Activated CD8-positive, alpha-beta memory T cell treated with anti-CD3 and anti-CD28 coated beads, Interleukin-2, amount 50 U/mL, for 1 hour (primary cell): ENCODE data around the gene P4HA2.

Source experiments
- DNase-seq: peaks from one replicate; pipeline ENCODE4 v3.0.0-alpha.2; 2020; ENCODE audit errors: extremely low read depth

Gene P4HA2

GRCh38 chr5:132223861-132224260 is 3.8 kb downstream of the P4HA2 start:
- no peak for DNase-seq

DNA sequence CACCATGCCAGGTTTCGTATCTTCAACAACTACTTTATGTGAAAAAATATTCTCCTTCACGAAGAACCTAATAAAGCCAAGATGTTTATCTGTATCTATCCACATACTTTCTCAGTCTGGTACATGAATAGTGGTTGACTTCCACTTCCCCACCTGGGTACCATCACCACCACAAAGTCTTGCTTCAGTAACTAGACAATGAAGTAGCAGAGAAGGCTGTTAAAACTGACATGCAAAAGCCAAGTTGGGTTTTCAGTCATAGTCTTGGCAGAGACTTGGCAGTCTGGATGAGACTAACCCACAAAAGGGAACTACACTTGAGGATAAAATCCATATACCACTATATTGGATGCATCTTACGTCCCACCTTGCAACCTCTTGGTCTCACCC is 5.0 kb downstream of the P4HA2 start:
- no peak for DNase-seq

GRCh38 chr5:132221781-132222648 is 5.6 kb downstream of the P4HA2 start:
- DNase-seq, result no peak

DNA sequence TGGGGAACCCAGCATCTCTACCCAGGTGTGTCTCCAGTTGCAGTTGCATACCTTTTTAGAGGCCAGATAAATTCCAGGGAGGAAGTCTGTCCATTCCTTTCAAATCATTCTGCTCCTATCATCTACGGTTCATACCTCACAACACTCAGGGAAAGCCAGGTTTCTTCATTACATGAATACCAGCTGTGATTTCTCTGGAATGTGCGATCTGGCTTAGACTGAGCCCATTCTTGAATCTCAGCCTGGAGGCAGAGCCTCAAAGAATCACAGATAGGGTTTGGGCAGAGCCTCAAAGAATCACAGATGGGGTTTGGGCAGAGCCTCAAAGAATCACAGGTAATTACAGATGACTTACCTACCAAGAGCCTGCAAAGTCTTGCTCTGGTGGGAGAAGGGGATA is 7.2 kb downstream of the P4HA2 start:
- no peak for DNase-seq

GRCh38 chr5:132219981-132220380 is 7.7 kb downstream of the P4HA2 start:
- DNase-seq, result no peak

DNA sequence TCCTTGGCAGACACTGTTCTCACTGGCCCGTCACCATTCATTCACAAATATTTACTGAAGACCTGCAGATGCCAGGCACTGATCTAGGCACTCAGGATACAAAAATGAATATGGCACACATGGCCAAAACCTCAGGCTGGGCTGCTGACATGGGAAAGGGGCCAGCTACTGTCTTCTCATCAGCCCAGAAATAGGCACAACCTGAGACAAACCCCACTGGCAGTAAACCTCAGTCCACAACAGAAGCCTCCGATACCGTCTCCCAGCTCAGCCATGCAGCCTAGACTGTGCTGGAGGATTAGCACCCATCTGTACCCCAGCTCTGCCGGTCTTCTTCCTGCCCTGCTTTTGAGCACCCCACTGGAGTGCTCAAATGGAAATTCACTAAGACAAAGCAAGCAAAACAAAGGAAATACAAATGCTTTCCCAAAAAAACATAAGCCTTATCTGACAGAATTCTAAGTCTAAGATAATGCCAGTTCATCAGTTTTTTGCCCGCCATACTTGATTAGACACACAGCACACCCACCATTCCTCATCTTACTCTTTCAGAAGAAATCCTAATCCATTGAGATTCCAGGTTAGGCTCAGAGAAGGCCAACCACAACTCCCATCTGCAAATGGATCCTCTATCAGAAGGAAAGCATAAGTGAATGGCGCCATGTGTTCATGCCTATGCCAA is 8.2 kb downstream of the P4HA2 start:
- no peak for DNase-seq

- no peak for DNase-seq
Observed at GRCh38 chr5:132218321-132218720, 9.3 kb downstream of the P4HA2 start.

GRCh38 chr5:132215329-132215728 is 12.3 kb downstream of the P4HA2 start:
- DNase-seq, result no peak

DNA sequence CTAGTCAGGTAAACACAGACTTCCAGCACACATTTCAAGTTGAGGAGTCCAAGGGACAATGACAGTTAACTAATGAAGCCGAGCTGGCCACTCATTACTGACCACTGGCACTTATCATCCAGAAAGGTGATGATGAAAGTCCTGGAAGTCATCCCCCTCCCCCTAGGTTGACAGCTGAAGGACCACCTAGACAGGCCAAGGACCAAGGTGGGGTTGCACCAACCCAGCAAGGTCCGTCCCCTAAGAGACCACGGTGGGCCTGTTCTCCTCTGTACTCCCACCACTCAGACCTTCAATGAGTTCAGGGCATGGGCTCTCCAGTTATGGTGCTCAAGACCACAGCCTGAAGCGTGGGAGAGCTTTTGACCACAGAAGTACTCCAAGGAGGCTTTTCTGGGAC is 13.2 kb downstream of the P4HA2 start:
- no peak for DNase-seq

DNA sequence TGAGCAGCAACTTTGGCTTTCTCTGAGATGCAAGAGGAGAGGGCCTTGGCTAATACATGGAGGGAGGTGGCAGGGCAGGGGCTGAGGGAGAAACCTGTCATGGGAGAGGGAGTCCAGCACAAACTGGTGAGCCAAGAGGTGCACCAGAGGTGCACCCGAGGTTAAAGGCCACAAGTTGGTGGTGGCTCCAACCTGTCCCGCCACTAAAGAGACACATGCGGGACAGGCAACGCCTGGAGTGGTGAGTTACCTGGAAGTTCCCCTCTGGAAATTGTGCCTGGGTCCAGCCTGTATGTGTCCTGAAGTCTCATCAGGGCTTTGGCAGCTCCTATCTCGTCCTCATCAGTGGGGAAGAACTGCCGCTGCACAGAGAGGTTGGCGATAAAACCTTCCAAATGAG is 14.0 kb downstream of the P4HA2 start:
- DNase-seq, result no peak

DNA sequence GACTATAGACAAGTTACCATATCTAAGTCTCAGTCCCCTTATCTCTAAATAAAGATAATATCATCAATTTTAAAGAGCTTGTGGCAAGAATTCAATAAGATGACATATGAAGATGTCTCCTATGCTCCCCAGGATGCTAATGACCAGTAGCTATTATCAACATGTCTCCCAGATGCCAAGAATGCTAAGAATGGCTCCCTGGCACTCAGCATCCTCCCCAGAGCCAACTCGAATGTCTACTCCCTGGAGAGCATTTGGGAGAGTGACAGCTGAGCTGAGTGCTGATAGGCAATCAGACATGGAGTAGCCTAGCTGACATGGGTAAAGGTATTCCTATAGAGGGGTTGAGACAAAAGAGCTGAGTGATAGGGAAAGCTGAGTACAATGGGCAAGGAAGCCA is 15.9 kb downstream of the P4HA2 start:
- no peak for DNase-seq

DNA sequence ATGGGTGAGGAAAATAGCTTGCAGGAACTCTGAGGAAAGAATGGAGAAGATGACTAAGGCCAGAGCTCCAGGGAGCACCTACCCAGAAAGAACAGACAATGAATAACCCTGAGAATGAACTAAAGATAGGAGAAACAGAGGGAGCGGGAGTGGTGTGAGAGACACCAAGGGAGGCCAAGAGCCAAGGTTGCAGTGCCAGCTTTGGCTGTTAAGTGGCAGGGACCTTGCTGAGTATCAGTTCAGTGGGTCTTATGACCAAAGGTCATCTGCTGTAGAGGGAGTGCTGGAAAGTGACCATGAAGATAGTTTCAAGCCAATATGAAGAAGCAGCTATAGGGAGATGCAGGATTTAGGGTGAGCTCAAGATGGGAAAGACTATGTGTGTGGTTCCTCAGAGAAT is 16.7 kb downstream of the P4HA2 start:
- DNase-seq, result no peak

GRCh38 chr5:132209901-132210545 is 17.6 kb downstream of the P4HA2 start:
- no peak for DNase-seq

GRCh38 chr5:132209131-132209530 is 18.5 kb downstream of the P4HA2 start:
- no peak for DNase-seq

DNA sequence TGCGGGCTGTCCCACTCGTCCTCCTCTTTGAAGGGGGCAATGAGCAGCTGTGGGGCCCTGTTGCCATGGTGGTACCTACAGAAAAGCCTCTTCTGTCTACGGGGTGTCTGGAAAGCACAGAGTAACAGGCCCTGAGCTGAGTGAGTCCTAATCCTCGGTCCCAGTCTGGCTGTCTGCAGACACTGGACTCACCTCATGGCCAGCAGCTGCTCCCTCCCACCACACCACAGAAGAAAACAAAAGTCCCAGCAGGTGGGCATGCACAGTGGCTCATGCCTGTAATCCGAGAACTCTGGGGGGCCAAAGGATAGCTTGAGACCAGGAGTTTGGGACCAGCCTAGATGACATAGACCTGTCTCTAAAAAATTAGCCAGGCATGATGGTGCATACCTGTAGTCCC is 19.9 kb downstream of the P4HA2 start:
- no peak for DNase-seq

- no peak for DNase-seq
Observed at GRCh38 chr5:132206782-132207181, 20.9 kb downstream of the P4HA2 start.

- DNase-seq, result no peak
Observed at GRCh38 chr5:132205385-132206125, 22.1 kb downstream of the P4HA2 start.

- DNase-seq, result no peak
Observed at GRCh38 chr5:132204371-132205135, 23.1 kb downstream of the P4HA2 start.

DNA sequence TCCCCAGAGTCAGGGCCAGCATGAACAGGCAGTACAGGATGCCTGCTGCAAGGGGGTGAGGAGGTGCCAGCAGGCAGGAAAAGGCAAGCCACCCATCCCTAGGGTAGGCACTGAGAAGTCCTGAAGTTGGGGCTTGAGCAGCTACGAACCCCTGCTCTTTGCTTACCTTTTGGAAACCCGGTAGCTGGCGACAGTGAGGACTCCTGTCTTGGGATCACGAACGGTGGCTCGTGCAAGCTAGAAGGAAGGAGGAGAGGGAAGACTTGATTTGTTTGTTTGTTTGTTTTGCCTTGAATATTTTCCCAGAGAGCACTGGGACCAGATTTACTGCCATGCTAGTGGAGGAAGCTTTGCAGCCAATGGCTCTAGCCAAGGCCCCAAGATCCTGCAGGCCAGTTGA is 23.7 kb downstream of the P4HA2 start:
- DNase-seq, result no peak

- DNase-seq, result no peak
Observed at GRCh38 chr5:132203464-132203818, 24.2 kb downstream of the P4HA2 start.

- DNase-seq, result no peak
Observed at GRCh38 chr5:132202711-132203463, 24.8 kb downstream of the P4HA2 start.
